MM.1S (cell line): ENCODE data around the gene NAT16.
A peak's percentile ranks its signal among the peaks of the same experiment; 100 is the strongest.

Experiments
- DNase-seq: peaks from one replicate; pipeline ENCODE4 v3.0.0-alpha.2; 2015
- H2AFZ ChIP-seq: fragments of 300-600 bp; sonication (generic); 2 replicates; pipeline ENCODE4 v1.6.0; 2016; ENCODE audit warnings: antibody characterized with exemption, low read length
- H3F3A ChIP-seq: fragments of 300-600 bp; sonication (generic); 2 replicates; pipeline ENCODE4 v1.6.1; 2016; ENCODE audit warnings: mild to moderate bottlenecking, antibody characterized with exemption, low read length, moderate library complexity, mixed read lengths; ENCODE audit not compliant: insufficient read depth
- H3K27ac ChIP-seq: fragments of 300-600 bp; sonication (generic); 2 replicates; pipeline ENCODE4 v1.5.1; 2016; ENCODE audit warnings: mild to moderate bottlenecking, low read length
- H3K27me3 ChIP-seq: fragments of 300-600 bp; sonication (generic); replicated peaks from 2 replicates; pipeline ENCODE4 v1.6.0; 2016; ENCODE audit warnings: low read length; ENCODE audit not compliant: insufficient read depth
- H3K36me3 ChIP-seq: fragments of 300-600 bp; sonication (generic); replicated peaks from 2 replicates; pipeline ENCODE4 v1.6.1; 2016; ENCODE audit warnings: mild to moderate bottlenecking, low read length, mixed read lengths; ENCODE audit not compliant: insufficient read depth
- H3K4me1 ChIP-seq: fragments of 300-600 bp; sonication (generic); 2 replicates; pipeline ENCODE4 v1.6.1; 2016; ENCODE audit warnings: low read length, mixed read lengths
- H3K4me2 ChIP-seq: fragments of 300-600 bp; sonication (generic); 2 replicates; pipeline ENCODE4 v1.6.0; 2016; ENCODE audit warnings: low read depth, low read length
- H3K4me3 ChIP-seq: fragments of 300-600 bp; sonication (generic); 2 replicates; pipeline ENCODE4 v1.5.1; 2016; ENCODE audit warnings: low read length, mixed read lengths
- H3K79me2 ChIP-seq: fragments of 300-600 bp; sonication (generic); 2 replicates; pipeline ENCODE4 v1.6.1; 2016; ENCODE audit warnings: mixed run types, low read length, mixed read lengths
- H3K9ac ChIP-seq: fragments of 300-600 bp; sonication (generic); 2 replicates; pipeline ENCODE4 v1.6.1; 2016; ENCODE audit warnings: low read length, mixed read lengths
- H3K9me2 ChIP-seq: fragments of 300-600 bp; sonication (generic); replicated peaks from 2 replicates; pipeline ENCODE4 v1.6.1; 2016; ENCODE audit warnings: mild to moderate bottlenecking, low read length, mixed read lengths; ENCODE audit not compliant: insufficient read depth
- H3K9me3 ChIP-seq: fragments of 300-600 bp; sonication (generic); replicated peaks from 2 replicates; pipeline ENCODE4 v1.6.1; 2016; ENCODE audit warnings: mild to moderate bottlenecking, low read length, mixed read lengths; ENCODE audit not compliant: insufficient read depth
- H4K20me1 ChIP-seq: fragments of 300-600 bp; sonication (generic); 2 replicates; pipeline ENCODE4 v1.6.1; 2016; ENCODE audit warnings: mild to moderate bottlenecking, low read length, moderate library complexity, mixed read lengths; ENCODE audit not compliant: insufficient read depth
- EZH2 ChIP-seq: fragments of 300-600 bp; sonication (generic); optimal IDR thresholded peaks from 2 replicates; pipeline ENCODE3; 2017; ENCODE audit warnings: low read depth, mild to moderate bottlenecking, antibody characterized with exemption, low read length, mixed read lengths
- EZH2phosphoT487 ChIP-seq: fragments of 300-600 bp; sonication (generic); IDR thresholded peaks from 2 replicates; pipeline ENCODE4 v1.6.1; 2018; ENCODE audit warnings: antibody characterized with exemption, low read length
- TF ChIP-seq, protein P1 (sequence below): fragments of 300-600 bp; sonication (generic); IDR thresholded peaks from 2 replicates; pipeline ENCODE4 v1.5.1; 2016; ENCODE audit warnings: antibody characterized with exemption, low read length, mixed read lengths

NAT16 gene

DNA sequence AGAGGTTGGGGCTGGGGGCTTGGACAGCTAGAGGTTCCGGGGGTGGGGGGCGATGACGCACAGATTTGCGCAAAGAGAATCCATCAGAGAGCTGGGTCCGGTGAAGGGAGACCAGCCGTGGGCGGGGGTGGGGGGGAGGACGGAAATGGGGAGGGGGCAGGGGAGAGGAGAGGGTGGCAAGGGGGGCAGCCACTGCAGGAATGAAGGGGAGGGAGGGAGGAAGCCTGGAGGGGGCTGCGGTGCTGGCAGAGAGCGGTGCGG lies 13.5 kb downstream of the NAT16 start:
- no peaks in the 10 kb centered on the region for H3K36me3 ChIP-seq
- H3K9ac ChIP-seq, result no peak overlapping the region
- no peaks in the 10 kb centered on the region for H4K20me1 ChIP-seq
- peaks cover 5% of the 10 kb centered on the region; the same call in 1 of the 2 replicates for H3K4me1 ChIP-seq
- no peak overlapping the region for H3K4me3 ChIP-seq
- H2AFZ ChIP-seq, result no peak overlapping the region
- H3K27ac ChIP-seq, result no peak overlapping the region
- H3K79me2 ChIP-seq, result no peaks in the 10 kb centered on the region
- peaks cover 78% of the 10 kb centered on the region for H3K27me3 ChIP-seq
- TF ChIP-seq EZH2 (no peak), EZH2phosphoT487 (no peak)
- TF ChIP-seq, protein P1, sequence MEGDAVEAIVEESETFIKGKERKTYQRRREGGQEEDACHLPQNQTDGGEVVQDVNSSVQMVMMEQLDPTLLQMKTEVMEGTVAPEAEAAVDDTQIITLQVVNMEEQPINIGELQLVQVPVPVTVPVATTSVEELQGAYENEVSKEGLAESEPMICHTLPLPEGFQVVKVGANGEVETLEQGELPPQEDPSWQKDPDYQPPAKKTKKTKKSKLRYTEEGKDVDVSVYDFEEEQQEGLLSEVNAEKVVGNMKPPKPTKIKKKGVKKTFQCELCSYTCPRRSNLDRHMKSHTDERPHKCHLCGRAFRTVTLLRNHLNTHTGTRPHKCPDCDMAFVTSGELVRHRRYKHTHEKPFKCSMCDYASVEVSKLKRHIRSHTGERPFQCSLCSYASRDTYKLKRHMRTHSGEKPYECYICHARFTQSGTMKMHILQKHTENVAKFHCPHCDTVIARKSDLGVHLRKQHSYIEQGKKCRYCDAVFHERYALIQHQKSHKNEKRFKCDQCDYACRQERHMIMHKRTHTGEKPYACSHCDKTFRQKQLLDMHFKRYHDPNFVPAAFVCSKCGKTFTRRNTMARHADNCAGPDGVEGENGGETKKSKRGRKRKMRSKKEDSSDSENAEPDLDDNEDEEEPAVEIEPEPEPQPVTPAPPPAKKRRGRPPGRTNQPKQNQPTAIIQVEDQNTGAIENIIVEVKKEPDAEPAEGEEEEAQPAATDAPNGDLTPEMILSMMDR, result no peak
- H3K4me2 ChIP-seq, result no peak overlapping the region
- no peak for DNase-seq
- no peaks in the 10 kb centered on the region for H3F3A ChIP-seq
- H3K9me3 ChIP-seq, result no peaks in the 10 kb centered on the region
- no peaks in the 10 kb centered on the region for H3K9me2 ChIP-seq

DNA sequence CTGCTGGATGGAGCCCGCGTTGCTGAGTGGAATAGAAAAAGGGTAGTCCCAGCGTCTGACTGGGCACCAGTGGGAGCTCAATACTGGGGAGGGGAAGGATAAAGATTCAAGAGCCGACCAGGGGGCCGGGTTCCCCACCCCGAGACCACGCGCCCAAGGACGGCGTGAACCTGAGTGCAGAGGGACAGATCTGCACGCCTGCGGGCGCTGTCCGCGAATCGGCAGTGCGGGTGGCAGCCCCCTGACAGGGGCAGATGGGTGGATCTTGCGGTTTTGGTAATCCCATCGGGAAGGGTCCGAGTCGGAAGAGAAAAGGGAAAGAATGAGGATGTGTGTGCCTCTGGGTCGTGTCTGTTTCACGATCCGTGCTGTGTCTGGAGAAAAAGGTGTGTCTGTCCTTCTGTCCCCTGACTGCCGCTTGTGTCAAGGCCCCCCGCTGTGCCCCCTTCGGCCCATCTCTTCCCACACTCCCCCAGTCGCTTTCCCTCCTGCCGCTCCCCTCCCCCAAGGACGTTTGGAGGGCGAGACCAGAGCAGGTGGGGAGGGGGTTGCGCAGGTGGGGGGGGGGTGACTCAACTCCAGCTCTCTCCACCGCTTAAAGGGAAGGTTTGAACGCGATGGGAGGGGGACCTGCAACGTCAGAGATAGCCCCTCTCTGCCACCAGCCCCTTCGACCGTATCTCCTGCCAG lies 14.0 kb downstream of the NAT16 start:
- Histone ChIP-seq H3K9ac (no peak overlapping the region), H4K20me1 (no peaks in the 10 kb centered on the region), H3K4me1 (peaks cover 5% of the 10 kb centered on the region; the same call in 1 of the 2 replicates), H3K9me2 (no peaks in the 10 kb centered on the region), H3F3A (no peaks in the 10 kb centered on the region), H3K79me2 (no peaks in the 10 kb centered on the region), H3K4me2 (peak overlapping the region; percentile 94), H3K9me3 (no peaks in the 10 kb centered on the region), H2AFZ (peak overlapping the region; percentile 71; the same call in 1 of the 2 replicates), H3K4me3 (peak overlapping the region; percentile 63), H3K36me3 (no peaks in the 10 kb centered on the region), H3K27ac (no peak overlapping the region), H3K27me3 (peaks cover 74% of the 10 kb centered on the region)
- TF ChIP-seq EZH2 (no peak), EZH2phosphoT487 (no peak)
- TF ChIP-seq, protein P1, result no peak
- DNase-seq, result no peak

DNA sequence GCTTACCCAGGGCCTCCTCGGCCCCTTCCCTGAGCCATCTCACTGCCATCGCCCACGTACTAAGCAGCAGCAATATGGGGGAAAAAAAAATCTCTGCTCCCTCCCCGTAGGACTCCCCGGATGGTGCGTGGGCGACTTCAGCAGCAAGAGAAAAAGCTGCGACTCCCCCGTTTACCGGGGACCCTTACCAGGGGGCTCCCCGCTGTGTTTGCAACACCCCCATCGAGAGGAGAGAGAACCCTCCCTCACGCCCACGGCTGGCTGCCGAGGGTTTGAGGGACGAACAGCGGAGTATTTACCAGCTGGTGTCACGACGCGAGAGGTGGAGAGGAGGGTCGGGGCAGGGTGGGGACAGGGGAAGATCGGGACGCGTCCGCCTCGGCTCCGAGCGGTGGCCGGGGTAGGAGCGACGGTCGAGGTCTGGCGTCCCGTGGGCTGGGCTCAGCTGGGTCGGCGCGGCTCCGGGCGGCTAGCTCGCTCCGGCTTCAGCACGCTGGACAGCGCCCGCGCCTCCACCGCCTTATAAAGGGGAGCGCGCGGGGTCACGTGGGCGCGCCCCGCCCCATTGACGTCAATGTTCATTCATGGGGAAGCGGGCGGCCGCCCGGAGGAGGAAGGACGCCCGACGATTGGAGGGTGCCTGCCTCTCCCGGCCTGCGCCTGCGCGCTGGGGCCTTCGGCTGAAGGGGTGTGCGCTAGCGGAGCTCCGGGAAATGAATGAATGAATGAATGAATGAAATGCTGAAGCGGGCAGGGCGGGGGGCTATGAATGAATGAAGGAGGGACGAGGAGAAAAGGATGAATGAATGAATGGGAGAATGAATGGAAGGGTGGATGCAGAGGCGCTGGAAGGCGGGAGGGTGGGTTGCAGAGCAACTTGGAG lies 14.8 kb downstream of the NAT16 start, which contains the start of gene VGF:
Gene VGF, minus strand, starts transcription at position 495 of the 883 bp plus-strand sequence. CDS start 726 bp downstream, outside the sequence.
- Histone ChIP-seq H4K20me1 (no peaks in the 10 kb centered on the region), H3K4me2 (peak within 1 kb of the TSS; percentile 94), H2AFZ (peak within 1 kb of the TSS; percentile 71; the same call in 1 of the 2 replicates), H3K9me2 (no peaks in the 10 kb centered on the region), H3K27me3 (peaks cover 66% of the 10 kb centered on the region), H3K9ac (no peak within 1 kb of the TSS), H3K27ac (no peak within 1 kb of the TSS), H3K4me1 (peaks cover 5% of the 10 kb centered on the region; the same call in 1 of the 2 replicates), H3F3A (no peaks in the 10 kb centered on the region), H3K9me3 (no peaks in the 10 kb centered on the region), H3K79me2 (no peaks in the 10 kb centered on the region), H3K4me3 (peak within 1 kb of the TSS; percentile 63), H3K36me3 (no peaks in the 10 kb centered on the region)
- TF ChIP-seq, protein P1, result no peak
- TF ChIP-seq EZH2phosphoT487, result no peak
- TF ChIP-seq EZH2, result no peak
- DNase-seq, result peak; percentile 95
